ENCODE measurements around the gene TENM3. TPM values are rescaled to one million over a fixed set of nuclear protein-coding genes. Genes with fewer than 3 reads are reported as not detected.

TENM3 gene
- total and polyA plus RNA-seq, 2 of the 8 experiments (the other 6 are each of a cell fraction or from before 2014, with no cell fraction given) = 36.9 to 69.3 TPM

- no peak for TF ChIP-seq E2F6 (IDR thresholded peaks at IDR 0.05)
- no peak for TF ChIP-seq CBX5 (IDR thresholded peaks at IDR 0.05; ENCODE audit: low read depth, low read length)
- TF ChIP-seq KDM4A (IDR thresholded peaks at IDR 0.05; ENCODE audit: low read depth, low read length, severe bottlenecking) = no peak
- TF ChIP-seq ZNF274 (IDR thresholded peaks at IDR 0.05; ENCODE audit: borderline replicate concordance, extremely low read depth, low read length) = no peak
These were observed 412.1 kb downstream of the TENM3 start (continued) for GRCh38 chr4:182655340-182655739.
